Gastrocnemius medialis (tissue), 4 donors: ENCODE measurements around the gene TXNRD1. TPM values are rescaled to one million over a fixed set of nuclear protein-coding genes. Genes with fewer than 3 reads are reported as not detected.

ENCODE experiments used
- ATAC-seq, 2 donors: fragments of 150-250 bp; one replicate each; pipeline ENCODE4 v1.9.1; 2016
- DNase-seq, 2 donors: peaks; one replicate each; pipeline ENCODE4 v3.0.0-alpha.2; 2019
- H3K27ac ChIP-seq, 4 donors: fragments of 200-600 bp; sonication (generic); 1 replicate in 1 of 4; 2 replicates in 3 of 4; pipeline ENCODE4 v1.5.1; 2016 to 2018; ENCODE audit warnings: mild to moderate bottlenecking in 2 of 4, moderate library complexity in 1 of 4
- H3K27me3 ChIP-seq, 3 donors: fragments of 200-600 bp; sonication (generic) in 2 of 3; 1 replicate in 1 of 3; 2 replicates in 2 of 3; pipeline versions ENCODE4 v1.5.1 to v1.6.0; 2016 to 2019; ENCODE audit warnings: mild to moderate bottlenecking in 1 of 3, moderate library complexity in 1 of 3
- H3K36me3 ChIP-seq, 2 donors: fragments of 200-600 bp; sonication (generic) in 1 of 2; one replicate each; pipeline ENCODE4 v1.5.1; 2017 to 2018
- H3K4me1 ChIP-seq, 2 donors: fragments of 200-600 bp; sonication (generic) in 1 of 2; one replicate each; pipeline ENCODE4 v1.5.1; 2016 to 2017; ENCODE audit warnings: mild to moderate bottlenecking in 2 of 2
- H3K4me3 ChIP-seq, 4 donors: fragments of 200-600 bp; sonication (generic) in 3 of 4; 1 replicate in 1 of 4; 2 replicates in 3 of 4; pipeline ENCODE4 v1.5.1; 2016 to 2019; ENCODE audit warnings: mild to moderate bottlenecking in 2 of 4
- H3K9me3 ChIP-seq, 3 donors: fragments of 200-600 bp; sonication (generic) in 2 of 3; 1 replicate in 1 of 3; 2 replicates in 2 of 3; pipeline ENCODE4 v1.5.1; 2016 to 2019
- POLR2A ChIP-seq, 2 donors: fragments of 450-650 bp; IDR thresholded peaks; one replicate each; pipeline ENCODE4 v1.6.1; 2017; ENCODE audit warnings: antibody characterized with exemption in 2 of 2, mild to moderate bottlenecking in 2 of 2, moderate library complexity in 2 of 2
- in situ Hi-C, 4 donors: fragments of 200-750 bp; cut with MboI; loops; one replicate each; pipeline versions ENCODE4 v1.15.0 to v1.8.0; 2017; ENCODE audit warnings: low sequenced_read_pairs in 4 of 4
- intact Hi-C: fragments of 100-400 bp; cut with DNase I; formaldehyde crosslinking; loops from one replicate; pipeline ENCODE4 v1.15.1; 2023; ENCODE audit warnings: low total_unique reads
- total RNA-seq, 4 donors: library from RNA; depleted of rRNA; stranded (reverse); fragments of >200 nt; gene quantifications; one replicate each; pipeline versions ENCODE4 v1.1.0 to v1.2.3, GENCODE V29; 2016
- TF ChIP-seq, protein P1 (sequence below), 5 experiments: fragments of 450-650 bp in 3 of 5; fragments of 200-600 bp in 2 of 5; sonication (generic) in 2 of 5; IDR thresholded peaks in 4 of 5; conservative IDR thresholded peaks in 1 of 5; 1 replicate in 4 of 5; 2 replicates in 1 of 5; pipeline ENCODE4 v1.5.1; 2016 to 2019; ENCODE audit warnings: antibody characterized with exemption in 5 of 5, mild to moderate bottlenecking in 3 of 5, moderate library complexity in 3 of 5

TXNRD1 gene
- total RNA-seq, 4 donors from 2014 or later: 96.6 to 139 (median 118) TPM

DNA sequence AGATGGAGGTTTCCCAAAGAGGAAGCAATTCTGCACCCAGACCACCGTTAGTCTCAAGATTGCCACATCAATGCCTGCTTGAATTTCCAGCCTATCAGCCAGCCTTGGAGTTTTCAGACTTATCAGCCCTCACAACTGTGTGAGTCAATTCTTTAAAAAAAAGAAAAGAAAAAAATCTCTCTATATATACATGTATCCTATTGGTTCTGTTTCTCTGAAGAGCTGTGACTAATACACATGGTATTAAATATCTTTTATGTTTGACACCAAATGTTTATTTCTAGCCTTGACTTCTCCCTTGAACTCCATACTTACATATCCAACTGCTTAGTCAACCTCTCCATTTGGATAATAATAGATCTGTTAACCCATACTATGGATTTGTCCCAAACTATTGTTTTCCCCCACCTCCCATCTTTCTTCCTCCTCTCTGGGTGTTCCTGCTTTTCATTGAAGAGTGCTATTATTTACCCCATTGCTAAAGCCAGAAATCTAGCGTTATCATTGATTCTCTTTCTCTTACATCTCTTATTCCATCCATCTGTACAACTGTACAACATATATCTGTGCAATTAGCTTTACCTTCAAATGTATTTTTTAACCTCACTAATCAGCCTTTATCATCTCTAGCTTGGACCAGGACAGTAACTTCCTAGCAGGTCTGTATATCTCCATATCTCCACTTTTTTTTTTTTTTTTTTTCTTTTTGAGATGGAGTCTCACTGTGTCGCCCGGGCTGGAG is 65.3 kb downstream of the TXNRD1 start:
- no peak for DNase-seq
- H3K27me3 ChIP-seq: no peaks in the 10 kb centered on the region
- no peak overlapping the region for H3K27ac ChIP-seq
- H3K36me3 ChIP-seq: no peaks in the 10 kb centered on the region
- TF ChIP-seq POLR2A (IDR thresholded peaks at IDR 0.05): no peak
- TF ChIP-seq, protein P1, sequence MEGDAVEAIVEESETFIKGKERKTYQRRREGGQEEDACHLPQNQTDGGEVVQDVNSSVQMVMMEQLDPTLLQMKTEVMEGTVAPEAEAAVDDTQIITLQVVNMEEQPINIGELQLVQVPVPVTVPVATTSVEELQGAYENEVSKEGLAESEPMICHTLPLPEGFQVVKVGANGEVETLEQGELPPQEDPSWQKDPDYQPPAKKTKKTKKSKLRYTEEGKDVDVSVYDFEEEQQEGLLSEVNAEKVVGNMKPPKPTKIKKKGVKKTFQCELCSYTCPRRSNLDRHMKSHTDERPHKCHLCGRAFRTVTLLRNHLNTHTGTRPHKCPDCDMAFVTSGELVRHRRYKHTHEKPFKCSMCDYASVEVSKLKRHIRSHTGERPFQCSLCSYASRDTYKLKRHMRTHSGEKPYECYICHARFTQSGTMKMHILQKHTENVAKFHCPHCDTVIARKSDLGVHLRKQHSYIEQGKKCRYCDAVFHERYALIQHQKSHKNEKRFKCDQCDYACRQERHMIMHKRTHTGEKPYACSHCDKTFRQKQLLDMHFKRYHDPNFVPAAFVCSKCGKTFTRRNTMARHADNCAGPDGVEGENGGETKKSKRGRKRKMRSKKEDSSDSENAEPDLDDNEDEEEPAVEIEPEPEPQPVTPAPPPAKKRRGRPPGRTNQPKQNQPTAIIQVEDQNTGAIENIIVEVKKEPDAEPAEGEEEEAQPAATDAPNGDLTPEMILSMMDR (IDR thresholded peaks at IDR 0.05 in 4 of 5, conservative IDR thresholded peaks at IDR 0.05 in 1 of 5): no peak
- peaks cover 3 to 5% of the 10 kb centered on the region in 2 donors for H3K4me1 ChIP-seq
- no peak overlapping the region for H3K4me3 ChIP-seq
- in situ Hi-C loops: loop anchor here in 1 of 4 donors (10.0 to 25.0 kb wide), 2 partner anchors 66 to 344 kb away; partner anchors contain the start of genes HSP90B1 and TXNRD1
- no peaks in the 10 kb centered on the region for H3K9me3 ChIP-seq
- peak; percentile 23 to 26 for ATAC-seq
- intact Hi-C loops: loop anchor here (10.0 kb wide), 1 partner anchor 476 kb away; no protein-coding TSS in a partner anchor

DNA sequence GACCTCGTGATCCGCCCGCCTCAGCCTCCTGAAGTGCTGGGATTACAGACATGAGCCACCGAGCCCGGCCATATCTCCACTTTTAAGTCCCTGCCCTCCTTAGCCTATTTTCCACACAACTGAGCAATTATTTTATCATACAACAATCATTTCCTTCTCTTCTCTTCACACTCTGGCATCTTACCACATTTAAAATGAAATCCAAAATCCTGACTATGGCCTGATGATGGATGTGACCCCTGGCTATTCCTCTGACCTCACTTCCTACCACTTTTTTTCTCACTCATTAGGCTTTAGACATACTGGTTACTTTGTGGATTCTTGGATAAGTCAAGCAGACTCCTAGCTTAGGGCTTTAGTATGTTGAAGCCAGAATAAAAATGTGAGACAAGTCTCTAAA is 66.1 kb downstream of the TXNRD1 start:
- Histone ChIP-seq H3K27me3 (no peaks in the 10 kb centered on the region), H3K4me1 (peaks cover 11 to 12% of the 10 kb centered on the region in 2 donors), H3K27ac (no peak overlapping the region), H3K9me3 (no peaks in the 10 kb centered on the region), H3K36me3 (no peaks in the 10 kb centered on the region), H3K4me3 (no peak overlapping the region)
- intact Hi-C loops: loop anchor here (10.0 kb wide), 1 partner anchor 477 kb away; no protein-coding TSS in a partner anchor
- no peak for TF ChIP-seq POLR2A (IDR thresholded peaks at IDR 0.05)
- TF ChIP-seq, protein P1 (IDR thresholded peaks at IDR 0.05 in 4 of 5, conservative IDR thresholded peaks at IDR 0.05 in 1 of 5): no peak
- DNase-seq (no peak), ATAC-seq (no peak)
- in situ Hi-C loops: loop anchor here in 1 of 4 donors (10.0 to 25.0 kb wide), 2 partner anchors 67 to 344 kb away; partner anchors contain the start of genes HSP90B1 and TXNRD1

DNA sequence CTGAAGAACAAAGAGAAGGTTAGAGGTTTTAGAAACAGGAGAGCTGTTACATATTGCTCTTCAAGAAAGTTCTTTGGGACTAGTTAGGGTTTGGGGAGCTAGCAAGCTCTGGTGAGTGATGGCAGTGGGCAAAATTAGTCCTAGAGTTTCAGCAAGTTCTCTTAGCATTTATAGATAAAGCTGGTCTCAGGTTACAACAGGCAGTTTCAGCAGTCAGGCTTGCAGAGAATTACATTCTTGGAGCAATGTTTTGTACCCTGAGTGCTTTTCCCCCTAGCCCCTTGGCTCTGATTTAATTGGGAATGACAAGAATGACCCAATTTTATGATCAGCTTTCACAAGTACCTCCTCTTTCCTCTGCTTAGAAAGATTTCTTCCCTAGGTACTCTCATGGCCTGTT is 66.5 kb downstream of the TXNRD1 start:
- in situ Hi-C loops (loop anchor here in 1 of 4 donors (10.0 to 25.0 kb wide), 2 partner anchors 67 to 345 kb away; partner anchors contain the start of genes HSP90B1 and TXNRD1), intact Hi-C loops (loop anchor here (10.0 kb wide), 1 partner anchor 477 kb away; no protein-coding TSS in a partner anchor)
- Histone ChIP-seq H3K4me3 (no peak overlapping the region), H3K27ac (no peak overlapping the region), H3K4me1 (peaks cover 11 to 12% of the 10 kb centered on the region in 2 donors), H3K9me3 (no peaks in the 10 kb centered on the region), H3K36me3 (no peaks in the 10 kb centered on the region), H3K27me3 (no peaks in the 10 kb centered on the region)
- TF ChIP-seq, protein P1 (IDR thresholded peaks at IDR 0.05 in 4 of 5, conservative IDR thresholded peaks at IDR 0.05 in 1 of 5): no peak
- TF ChIP-seq POLR2A (IDR thresholded peaks at IDR 0.05): no peak
- DNase-seq: no peak
- ATAC-seq: no peak

DNA sequence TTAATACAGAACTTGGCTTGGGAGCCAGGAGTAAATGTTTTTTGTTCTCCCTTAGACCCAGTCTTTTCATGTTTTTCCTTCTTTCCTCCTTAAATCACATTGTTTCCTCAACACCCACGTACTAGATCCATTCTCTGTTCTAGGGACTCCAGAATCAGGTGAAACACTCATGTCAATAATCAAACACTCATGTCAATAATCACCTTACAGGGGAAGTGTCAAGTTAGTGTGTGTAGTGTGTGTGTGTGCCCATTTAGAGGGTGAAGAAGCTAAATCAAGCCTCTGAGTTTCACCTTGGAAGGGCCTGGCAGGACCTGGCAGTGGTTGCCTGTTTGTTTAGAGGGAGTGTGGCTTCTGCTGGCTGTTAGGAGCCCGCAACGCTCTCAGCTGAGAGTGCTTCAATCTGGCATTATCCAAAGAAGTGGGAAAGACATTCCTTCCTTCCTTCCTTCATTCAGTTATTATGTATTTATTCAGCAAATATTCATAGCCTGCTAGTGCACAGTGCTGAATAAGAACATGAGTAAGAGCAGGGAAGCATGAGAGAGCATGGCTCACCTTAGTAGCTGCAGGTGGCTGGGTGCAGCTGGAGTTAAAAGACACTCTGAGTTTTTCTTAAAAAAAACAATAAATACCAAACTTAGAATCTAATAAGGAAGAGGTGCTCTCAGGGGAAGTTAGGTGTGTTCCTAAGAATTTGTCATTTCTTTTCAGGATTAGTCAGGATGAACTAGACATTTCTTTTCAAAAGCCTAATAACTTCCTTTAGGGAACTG is 70.3 kb downstream of the TXNRD1 start:
- ATAC-seq (peak in 1 of 2 donors; percentile 22), DNase-seq (peak in 1 of 2 donors; percentile 43)
- in situ Hi-C loops: loop anchor here in 1 of 4 donors (10.0 to 25.0 kb wide), 2 partner anchors 71 to 349 kb away; partner anchors contain the start of genes HSP90B1 and TXNRD1
- H3K36me3 ChIP-seq: no peaks in the 10 kb centered on the region
- H3K27me3 ChIP-seq: no peaks in the 10 kb centered on the region
- peaks cover 24% of the 10 kb centered on the region in 2 donors for H3K4me1 ChIP-seq
- H3K4me3 ChIP-seq: peak overlapping the region in 3 of 4 donors; percentile 66 to 82 (median 78)
- intact Hi-C loops: loop anchor here (1.0 to 10.0 kb wide), 8 partner anchors 67 to 821 kb away; partner anchors contain the start of genes HCFC2, NFYB, TDG and WASHC4
- peak overlapping the region; percentile 93 to 99 (median 96) for H3K27ac ChIP-seq
- TF ChIP-seq POLR2A (IDR thresholded peaks at IDR 0.05): no peak
- TF ChIP-seq, protein P1 (IDR thresholded peaks at IDR 0.05 in 4 of 5, conservative IDR thresholded peaks at IDR 0.05 in 1 of 5): no peak
- H3K9me3 ChIP-seq: no peaks in the 10 kb centered on the region
